ENCODE results near the gene LAMA2. TPM values are rescaled to one million over a fixed set of nuclear protein-coding genes. Genes with fewer than 3 reads are reported as not detected.

The LAMA2 gene
- total RNA-seq, 1 experiment from 2014 or later = 0.04 TPM

DNA sequence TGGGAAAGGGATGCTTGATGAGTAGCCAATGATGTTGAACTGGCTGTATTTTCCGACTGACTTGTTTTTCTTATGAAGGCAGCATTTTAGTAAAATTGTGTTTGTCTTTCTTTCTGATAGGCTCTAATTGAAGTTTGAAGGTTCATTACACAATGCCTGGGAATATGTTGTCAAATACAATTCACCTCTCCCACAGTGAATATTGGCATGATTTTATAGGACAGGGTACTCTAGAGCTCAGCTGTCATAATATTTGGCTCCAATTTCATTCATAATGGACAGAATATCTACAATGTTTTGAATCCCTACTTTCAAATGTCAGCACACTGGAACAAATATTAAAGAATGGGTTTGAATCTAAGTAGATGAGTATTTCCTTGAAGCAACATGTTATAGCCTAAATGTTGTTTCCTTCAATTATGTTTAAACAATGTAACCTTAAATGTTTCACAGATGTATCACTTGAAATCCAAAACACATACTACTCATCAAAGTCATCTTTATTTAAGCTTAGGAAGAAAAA, 81.4 kb downstream of the LAMA2 start:
- H3K36me3 ChIP-seq (ENCODE audit: insufficient read depth, low read length) = no peaks in the 10 kb centered on the region
- H3K79me2 ChIP-seq (ENCODE audit: low read length) = no peaks in the 10 kb centered on the region
- no peak overlapping the region for H2AFZ ChIP-seq (ENCODE audit: low read length)
- H3K4me3 ChIP-seq (ENCODE audit: low read length) = no peak overlapping the region
- no peak overlapping the region for H3K27ac ChIP-seq (ENCODE audit: low read length)
- H3K9me3 ChIP-seq (ENCODE audit: low read length) = 0 out of 2 replicates have a peak, but pooled peaks cover 3% of the 10 kb centered on the region
- H3K9me2 ChIP-seq (replicated peaks; ENCODE audit: insufficient read depth, low read length) = no peaks in the 10 kb centered on the region
- no peak overlapping the region for H3K9ac ChIP-seq (ENCODE audit: low read length)
- H3K4me2 ChIP-seq (ENCODE audit: low read depth, low read length, poor library complexity, severe bottlenecking) = no peak overlapping the region
- DNase-seq = no peak
- no peaks in the 10 kb centered on the region for H3K27me3 ChIP-seq (ENCODE audit: low read length)
- H3K4me1 ChIP-seq (ENCODE audit: low read length) = no peaks in the 10 kb centered on the region
- no peaks in the 10 kb centered on the region for H4K20me1 ChIP-seq (ENCODE audit: insufficient read depth, low read depth, low read length)

DNA sequence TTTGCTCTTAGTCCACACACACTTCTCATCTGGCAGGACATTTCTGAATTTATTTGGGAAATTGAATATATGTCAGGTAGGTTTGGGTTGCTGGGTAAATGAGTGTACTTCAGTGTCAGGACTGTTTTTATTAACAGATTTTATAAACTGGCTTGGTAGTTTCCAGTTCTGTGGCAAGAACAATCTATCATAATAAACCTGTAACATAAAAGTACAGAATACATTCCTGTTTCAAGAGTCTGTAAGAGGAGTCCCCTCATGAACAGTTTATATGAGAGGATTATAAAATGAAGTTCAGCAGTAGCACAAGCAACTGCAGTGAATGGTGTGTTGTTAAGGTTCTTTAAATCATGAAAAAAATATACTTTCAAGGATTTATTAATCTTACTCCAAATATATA, 81.8 kb downstream of the LAMA2 start:
- Histone ChIP-seq H4K20me1 (ENCODE audit: insufficient read depth, low read depth, low read length) (no peaks in the 10 kb centered on the region), H2AFZ (ENCODE audit: low read length) (no peak overlapping the region), H3K27me3 (ENCODE audit: low read length) (no peaks in the 10 kb centered on the region), H3K9me2 (replicated peaks; ENCODE audit: insufficient read depth, low read length) (no peaks in the 10 kb centered on the region), H3K36me3 (ENCODE audit: insufficient read depth, low read length) (no peaks in the 10 kb centered on the region), H3K4me2 (ENCODE audit: low read depth, low read length, poor library complexity, severe bottlenecking) (no peak overlapping the region), H3K4me1 (ENCODE audit: low read length) (no peaks in the 10 kb centered on the region), H3K4me3 (ENCODE audit: low read length) (no peak overlapping the region), H3K9ac (ENCODE audit: low read length) (no peak overlapping the region), H3K79me2 (ENCODE audit: low read length) (no peaks in the 10 kb centered on the region), H3K27ac (ENCODE audit: low read length) (no peak overlapping the region), H3K9me3 (ENCODE audit: low read length) (0 out of 2 replicates have a peak, but pooled peaks cover 3% of the 10 kb centered on the region)
- no peak for DNase-seq

DNA sequence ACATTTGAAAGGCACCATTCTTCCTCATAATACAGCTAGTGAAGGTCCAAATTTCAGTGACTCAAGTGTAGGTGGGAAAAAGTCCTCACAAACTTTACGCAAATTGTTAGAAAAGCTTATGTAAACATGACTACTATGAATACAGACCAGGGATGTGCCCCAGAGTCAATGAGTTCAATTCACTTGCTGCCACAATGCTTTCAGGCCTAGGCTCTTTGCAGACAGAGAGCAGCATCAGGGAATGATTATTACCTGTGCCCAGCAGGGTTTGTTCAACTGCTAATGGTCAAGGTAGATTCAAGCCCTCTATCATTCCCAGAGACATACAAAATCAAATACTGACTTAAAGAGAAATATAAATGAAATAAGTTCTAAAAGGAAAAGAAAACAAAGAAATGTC, 84.0 kb downstream of the LAMA2 start:
- H3K9ac ChIP-seq (ENCODE audit: low read length) = no peak overlapping the region
- H3K4me1 ChIP-seq (ENCODE audit: low read length) = no peaks in the 10 kb centered on the region
- H3K27me3 ChIP-seq (ENCODE audit: low read length) = no peaks in the 10 kb centered on the region
- H2AFZ ChIP-seq (ENCODE audit: low read length) = no peak overlapping the region
- H3K9me2 ChIP-seq (replicated peaks; ENCODE audit: insufficient read depth, low read length) = no peaks in the 10 kb centered on the region
- peaks cover 6% of the 10 kb centered on the region; the same call in 1 of the 2 replicates for H3K9me3 ChIP-seq (ENCODE audit: low read length)
- H3K79me2 ChIP-seq (ENCODE audit: low read length) = no peaks in the 10 kb centered on the region
- H3K36me3 ChIP-seq (ENCODE audit: insufficient read depth, low read length) = no peaks in the 10 kb centered on the region
- no peak overlapping the region for H3K4me3 ChIP-seq (ENCODE audit: low read length)
- no peak overlapping the region for H3K4me2 ChIP-seq (ENCODE audit: low read depth, low read length, poor library complexity, severe bottlenecking)
- DNase-seq = no peak
- H3K27ac ChIP-seq (ENCODE audit: low read length) = no peak overlapping the region
- H4K20me1 ChIP-seq (ENCODE audit: insufficient read depth, low read depth, low read length) = no peaks in the 10 kb centered on the region

DNA sequence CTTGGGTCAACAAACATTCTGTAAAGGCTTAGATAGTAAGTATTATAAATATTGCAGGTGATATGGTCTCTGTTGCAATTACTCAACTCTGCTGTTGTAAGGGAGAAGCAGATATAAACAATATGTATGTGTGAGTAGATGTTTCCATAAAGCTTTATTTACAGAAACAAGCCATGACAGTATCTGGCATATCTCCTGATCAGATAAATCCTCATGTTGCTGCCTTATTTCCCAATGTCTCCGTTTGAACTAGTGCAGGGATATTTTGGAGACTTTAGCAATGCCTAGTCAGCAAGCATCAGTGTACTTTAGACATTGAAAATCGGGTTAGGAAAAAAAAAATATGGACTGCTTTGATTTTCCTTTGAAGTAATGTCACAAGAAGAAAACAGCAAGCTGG, 96.1 kb downstream of the LAMA2 start:
- no peaks in the 10 kb centered on the region for H3K9me2 ChIP-seq (replicated peaks; ENCODE audit: insufficient read depth, low read length)
- H3K79me2 ChIP-seq (ENCODE audit: low read length) = no peaks in the 10 kb centered on the region
- DNase-seq = no peak
- no peak overlapping the region for H2AFZ ChIP-seq (ENCODE audit: low read length)
- H3K4me3 ChIP-seq (ENCODE audit: low read length) = no peak overlapping the region
- no peak overlapping the region for H3K4me2 ChIP-seq (ENCODE audit: low read depth, low read length, poor library complexity, severe bottlenecking)
- H3K9ac ChIP-seq (ENCODE audit: low read length) = no peak overlapping the region
- no peaks in the 10 kb centered on the region for H3K4me1 ChIP-seq (ENCODE audit: low read length)
- no peak overlapping the region for H3K27ac ChIP-seq (ENCODE audit: low read length)
- no peaks in the 10 kb centered on the region for H4K20me1 ChIP-seq (ENCODE audit: insufficient read depth, low read depth, low read length)
- peaks cover 6% of the 10 kb centered on the region; the same call in 1 of the 2 replicates for H3K9me3 ChIP-seq (ENCODE audit: low read length)
- H3K27me3 ChIP-seq (ENCODE audit: low read length) = no peaks in the 10 kb centered on the region
- no peaks in the 10 kb centered on the region for H3K36me3 ChIP-seq (ENCODE audit: insufficient read depth, low read length)

DNA sequence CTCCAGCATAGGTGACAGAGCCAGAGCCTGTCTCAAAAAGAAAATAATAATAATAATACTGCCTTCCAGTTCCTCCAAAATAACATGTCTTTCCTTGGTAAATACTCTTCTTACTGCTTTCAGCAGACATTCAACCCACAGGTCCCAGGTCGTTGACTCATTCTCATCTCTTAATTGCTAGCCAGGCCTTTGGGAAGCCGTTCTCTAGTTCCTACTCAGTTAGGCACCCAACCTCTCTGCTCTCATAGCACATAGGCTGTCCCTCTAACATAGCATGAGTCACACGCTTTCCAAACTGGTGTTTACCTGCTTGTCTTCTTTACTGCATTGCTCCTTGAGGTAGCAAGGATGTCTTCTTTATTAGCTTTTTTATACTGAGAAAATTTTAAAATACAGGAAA, 98.8 kb downstream of the LAMA2 start:
- Histone ChIP-seq H3K9me3 (ENCODE audit: low read length) (peaks cover 13% of the 10 kb centered on the region), H3K27me3 (ENCODE audit: low read length) (no peaks in the 10 kb centered on the region), H3K9me2 (replicated peaks; ENCODE audit: insufficient read depth, low read length) (no peaks in the 10 kb centered on the region), H3K4me3 (ENCODE audit: low read length) (no peak overlapping the region), H3K27ac (ENCODE audit: low read length) (no peak overlapping the region), H3K4me1 (ENCODE audit: low read length) (no peaks in the 10 kb centered on the region), H3K9ac (ENCODE audit: low read length) (no peak overlapping the region), H3K79me2 (ENCODE audit: low read length) (no peaks in the 10 kb centered on the region), H2AFZ (ENCODE audit: low read length) (no peak overlapping the region), H4K20me1 (ENCODE audit: insufficient read depth, low read depth, low read length) (no peaks in the 10 kb centered on the region), H3K36me3 (ENCODE audit: insufficient read depth, low read length) (no peaks in the 10 kb centered on the region), H3K4me2 (ENCODE audit: low read depth, low read length, poor library complexity, severe bottlenecking) (no peak overlapping the region)
- DNase-seq = no peak

DNA sequence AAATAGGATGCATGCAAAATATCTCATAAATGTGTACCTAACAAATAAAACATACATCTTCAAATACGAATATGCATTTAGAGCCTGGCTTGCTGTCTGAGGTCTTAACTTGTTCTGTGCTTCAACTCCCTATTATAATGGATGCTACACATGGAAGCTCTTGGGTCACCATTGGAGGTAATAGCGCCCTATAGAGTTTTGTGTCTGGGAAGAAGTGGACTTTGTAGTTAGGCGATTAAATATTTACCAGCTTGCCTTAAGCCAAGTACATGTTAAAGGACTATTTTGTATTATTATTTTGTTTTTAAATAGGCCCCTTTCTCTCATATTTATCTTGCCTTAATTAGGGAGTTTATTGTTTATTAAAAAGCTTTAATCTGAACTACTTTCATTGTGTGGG, 107.4 kb downstream of the LAMA2 start:
- peaks cover 4% of the 10 kb centered on the region for H3K9me3 ChIP-seq (ENCODE audit: low read length)
- no peaks in the 10 kb centered on the region; the same call in 1 of the 2 replicates for H3K9me2 ChIP-seq (replicated peaks; ENCODE audit: insufficient read depth, low read length)
- no peak overlapping the region for H3K9ac ChIP-seq (ENCODE audit: low read length)
- no peaks in the 10 kb centered on the region for H3K4me1 ChIP-seq (ENCODE audit: low read length)
- no peak for DNase-seq
- H3K4me2 ChIP-seq (ENCODE audit: low read depth, low read length, poor library complexity, severe bottlenecking) = no peak overlapping the region
- H2AFZ ChIP-seq (ENCODE audit: low read length) = no peak overlapping the region
- no peaks in the 10 kb centered on the region for H4K20me1 ChIP-seq (ENCODE audit: insufficient read depth, low read depth, low read length)
- no peaks in the 10 kb centered on the region for H3K36me3 ChIP-seq (ENCODE audit: insufficient read depth, low read length)
- no peak overlapping the region for H3K27ac ChIP-seq (ENCODE audit: low read length)
- H3K4me3 ChIP-seq (ENCODE audit: low read length) = no peak overlapping the region
- H3K79me2 ChIP-seq (ENCODE audit: low read length) = no peaks in the 10 kb centered on the region
- no peaks in the 10 kb centered on the region for H3K27me3 ChIP-seq (ENCODE audit: low read length)

DNA sequence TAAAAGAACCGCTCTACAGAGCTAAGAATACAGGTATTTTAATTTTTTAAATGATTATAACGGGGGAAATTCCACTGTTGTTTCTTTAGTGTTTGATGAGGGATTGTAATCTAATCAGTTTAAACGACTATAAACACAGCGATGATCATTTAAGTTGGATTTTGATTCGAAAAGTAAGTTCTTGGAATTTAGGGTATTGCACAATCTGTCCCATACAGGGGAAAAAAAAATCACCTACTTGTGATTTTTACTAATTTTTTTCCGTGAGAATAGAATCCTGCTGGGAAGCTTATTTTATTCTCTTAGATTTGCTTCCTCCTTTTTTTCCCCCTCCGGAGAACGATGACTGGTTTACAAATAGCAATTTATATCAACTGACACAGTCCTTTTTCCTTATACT, 108.0 kb downstream of the LAMA2 start:
- H3K79me2 ChIP-seq (ENCODE audit: low read length) = no peaks in the 10 kb centered on the region
- no peaks in the 10 kb centered on the region for H4K20me1 ChIP-seq (ENCODE audit: insufficient read depth, low read depth, low read length)

DNA sequence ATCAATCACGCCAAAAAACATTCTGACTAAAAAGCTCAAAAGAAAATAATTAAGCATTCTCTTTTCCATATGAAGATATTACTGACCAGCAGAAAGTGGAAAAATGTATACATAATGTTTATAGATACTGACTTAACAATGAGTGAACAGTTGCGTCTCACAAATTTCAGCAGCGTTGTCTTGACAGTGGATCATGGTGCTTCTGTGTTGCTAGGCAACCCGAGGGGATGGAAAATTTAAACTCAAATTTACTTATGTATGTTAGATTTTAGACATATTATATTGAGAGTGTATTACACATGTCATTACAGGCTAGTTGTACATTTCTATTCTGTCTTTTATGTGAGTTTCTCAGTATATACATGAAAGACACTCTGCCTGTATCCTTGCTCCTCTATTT, 110.2 kb downstream of the LAMA2 start:
- Histone ChIP-seq H3K36me3 (ENCODE audit: insufficient read depth, low read length) (no peaks in the 10 kb centered on the region), H3K27me3 (ENCODE audit: low read length) (no peaks in the 10 kb centered on the region), H3K9ac (ENCODE audit: low read length) (no peak overlapping the region), H3K4me3 (ENCODE audit: low read length) (no peak overlapping the region), H3K27ac (ENCODE audit: low read length) (no peak overlapping the region), H3K9me2 (replicated peaks; ENCODE audit: insufficient read depth, low read length) (no peaks in the 10 kb centered on the region; the same call in 1 of the 2 replicates), H3K4me2 (ENCODE audit: low read depth, low read length, poor library complexity, severe bottlenecking) (no peak overlapping the region), H2AFZ (ENCODE audit: low read length) (no peak overlapping the region), H3K79me2 (ENCODE audit: low read length) (no peaks in the 10 kb centered on the region), H4K20me1 (ENCODE audit: insufficient read depth, low read depth, low read length) (no peaks in the 10 kb centered on the region), H3K4me1 (ENCODE audit: low read length) (no peaks in the 10 kb centered on the region), H3K9me3 (ENCODE audit: low read length) (peaks cover 8% of the 10 kb centered on the region)
- no peak for DNase-seq

More for the DNA sequence above, 108.0 kb downstream of the LAMA2 start:
- no peaks in the 10 kb centered on the region for H3K4me1 ChIP-seq (ENCODE audit: low read length)
- H3K4me2 ChIP-seq (ENCODE audit: low read depth, low read length, poor library complexity, severe bottlenecking) = no peak overlapping the region
- H3K27me3 ChIP-seq (ENCODE audit: low read length) = no peaks in the 10 kb centered on the region
- H3K27ac ChIP-seq (ENCODE audit: low read length) = no peak overlapping the region
- peaks cover 6% of the 10 kb centered on the region for H3K9me3 ChIP-seq (ENCODE audit: low read length)
- no peak overlapping the region for H2AFZ ChIP-seq (ENCODE audit: low read length)
- no peaks in the 10 kb centered on the region for H3K36me3 ChIP-seq (ENCODE audit: insufficient read depth, low read length)
- no peak overlapping the region for H3K9ac ChIP-seq (ENCODE audit: low read length)
- no peak overlapping the region for H3K4me3 ChIP-seq (ENCODE audit: low read length)
- H3K9me2 ChIP-seq (replicated peaks; ENCODE audit: insufficient read depth, low read length) = no peaks in the 10 kb centered on the region; the same call in 1 of the 2 replicates
- DNase-seq = no peak
